CD4-positive, alpha-beta T cell (primary cell): Measurements from ENCODE around the gene GADL1. TPM values are rescaled to one million over a fixed set of nuclear protein-coding genes. Genes with fewer than 3 reads are reported as not detected.

Experiments used
- ATAC-seq: fragments of 200-7000 bp; cut with Tn5 transposase; one replicate; pipeline ENCODE4 v1.10.0; 2022; ENCODE audit warnings: mild to moderate bottlenecking; ENCODE audit not compliant: poor library complexity
- CTCF ChIA-PET: fragments of 350-600 bp; sonication (Branson Sonifier 250); formaldehyde crosslinking; loops from one replicate; lab custom pipeline; 2021; ENCODE audit warnings: antibody characterized with exemption, inconsistent platforms; lab: Charles Lee
- POLR2A ChIA-PET: fragments of 350-600 bp; sonication (Branson Sonifier 250); formaldehyde crosslinking; loops from one replicate; lab custom pipeline; 2021; ENCODE audit warnings: antibody characterized with exemption, inconsistent platforms; lab: Charles Lee
- DNase-seq, 14 experiments: peaks; one replicate each; pipeline ENCODE4 v3.0.0-alpha.2; 2013 to 2020; ENCODE audit warnings: mixed read lengths in 2 of 14
- H3K27ac ChIP-seq, 2 donors: one replicate each; pipeline versions ENCODE4 v1.5.1 to v1.7.0; 2013; ENCODE audit warnings: low read length in 2 of 2, low read depth in 1 of 2, mild to moderate bottlenecking in 1 of 2
- H3K27me3 ChIP-seq, 2 experiments: 1 replicate in 1 of 2; 2 replicates in 1 of 2; pipeline versions ENCODE4 v1.6.1 to v1.7.0; 2013; ENCODE audit warnings: low read length in 2 of 2, control low read depth in 1 of 2, mild to moderate bottlenecking in 1 of 2, moderate library complexity in 1 of 2; ENCODE audit not compliant: insufficient read depth in 2 of 2, control insufficient read depth in 1 of 2
- H3K36me3 ChIP-seq: one replicate; pipeline ENCODE4 v1.6.1; 2013; ENCODE audit warnings: low read length, control low read depth; ENCODE audit not compliant: insufficient read depth
- H3K4me1 ChIP-seq: one replicate; pipeline ENCODE4 v1.6.1; 2013; ENCODE audit warnings: low read length, control low read depth; ENCODE audit not compliant: insufficient read depth
- H3K4me3 ChIP-seq: one replicate; pipeline ENCODE4 v1.5.1; 2013; ENCODE audit warnings: mild to moderate bottlenecking, low read length, moderate library complexity
- H3K9me3 ChIP-seq, 2 experiments: 1 replicate in 1 of 2; 2 replicates in 1 of 2; pipeline versions ENCODE4 v1.6.1 to v1.7.0; 2013; ENCODE audit warnings: low read length in 2 of 2, mild to moderate bottlenecking in 2 of 2, control low read depth in 1 of 2, moderate library complexity in 1 of 2; ENCODE audit not compliant: control insufficient read depth in 1 of 2, insufficient read depth in 1 of 2
- H3K27ac Mint-ChIP-seq: one replicate; pipeline ENCODE4 v1.8.0; 2020; ENCODE audit warnings: mixed read lengths
- H3K27me3 Mint-ChIP-seq: one replicate; pipeline ENCODE4 v1.8.0; 2021; ENCODE audit warnings: mixed read lengths
- H3K36me3 Mint-ChIP-seq: one replicate; pipeline ENCODE4 v1.8.0; 2021; ENCODE audit warnings: low read depth, mixed read lengths
- H3K4me1 Mint-ChIP-seq: one replicate; pipeline ENCODE4 v1.8.0; 2021; ENCODE audit warnings: low read depth, mixed read lengths
- H3K4me3 Mint-ChIP-seq: one replicate; pipeline ENCODE4 v1.8.0; 2020; ENCODE audit warnings: mild to moderate bottlenecking, mixed read lengths
- H3K9me3 Mint-ChIP-seq: one replicate; pipeline ENCODE4 v1.8.0; 2020; ENCODE audit warnings: mixed read lengths
- CTCF ChIP-seq: fragments of 200-600 bp; IDR thresholded peaks from one replicate; pipeline ENCODE4 v1.8.0; 2022; ENCODE audit warnings: antibody characterized with exemption, mild to moderate bottlenecking
- intact Hi-C, 2 experiments: fragments of 100-400 bp; cut with DNase I in 1 of 2; cut with micrococcal nuclease in 1 of 2; formaldehyde crosslinking; loops; one replicate each; pipeline versions ENCODE4 v1.15.1 to v1.9.0; 2023 to 2025; cut with DNase I, micrococcal nuclease
- total RNA-seq, 174 experiments: library from RNA in 2 of 174; stranded (reverse) in 2 of 174; gene quantifications; one replicate each; pipeline ENCODE4 v1.2.3 and lab custom pipeline; 2021 to 2026

Gene GADL1
- total RNA-seq, 2 experiments from 2014 or later: not detected

DNA sequence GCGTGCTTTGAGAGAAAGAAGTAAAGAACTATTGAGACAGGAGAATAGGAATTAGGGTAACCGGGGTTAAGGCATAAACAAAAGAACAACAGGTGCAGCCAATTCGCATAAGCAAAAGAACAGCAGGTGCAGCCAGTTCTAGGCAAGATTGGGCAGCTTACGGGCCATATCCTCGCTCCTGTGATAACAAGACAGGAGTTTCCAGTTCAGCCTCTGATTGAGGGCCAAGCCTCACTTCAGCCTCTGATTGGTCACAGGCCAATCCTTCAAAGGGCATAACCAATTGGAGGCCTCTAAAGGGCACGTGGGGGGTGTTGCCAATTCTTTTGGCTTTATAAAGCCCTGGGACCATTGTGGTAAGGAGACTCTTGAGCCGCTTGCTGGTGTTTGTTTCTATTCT is 143.5 kb downstream of the GADL1 start:
- Mint-ChIP-seq H3K36me3 (no peaks in the 10 kb centered on the region), H3K27ac (no peak overlapping the region), H3K4me1 (peaks cover 13% of the 10 kb centered on the region), H3K27me3 (no peaks in the 10 kb centered on the region), H3K4me3 (no peak overlapping the region), H3K9me3 (no peaks in the 10 kb centered on the region)
- ATAC-seq (no peak), DNase-seq (no peak)
- Histone ChIP-seq H3K4me3 (no peak overlapping the region), H3K27ac (no peak overlapping the region), H3K27me3 (no peaks in the 10 kb centered on the region), H3K9me3 (no peaks in the 10 kb centered on the region), H3K4me1 (no peaks in the 10 kb centered on the region), H3K36me3 (no peaks in the 10 kb centered on the region)
- TF ChIP-seq CTCF: no peak
- ChIA-PET POLR2A (interaction anchor here (0.6 to 2.2 kb wide), 2 partner anchors 57 to 556 kb away, joined by 3 to 5 read pairs; no protein-coding TSS in a partner anchor), CTCF (interaction anchor here (2.0 to 3.3 kb wide), 2 partner anchors 637 to 708 kb away, joined by 5 to 15 read pairs; no protein-coding TSS in a partner anchor)
- intact Hi-C loops: loop anchor here (1.0 to 5.0 kb wide), 7 partner anchors 549 to 738 kb away; no protein-coding TSS in a partner anchor

DNA sequence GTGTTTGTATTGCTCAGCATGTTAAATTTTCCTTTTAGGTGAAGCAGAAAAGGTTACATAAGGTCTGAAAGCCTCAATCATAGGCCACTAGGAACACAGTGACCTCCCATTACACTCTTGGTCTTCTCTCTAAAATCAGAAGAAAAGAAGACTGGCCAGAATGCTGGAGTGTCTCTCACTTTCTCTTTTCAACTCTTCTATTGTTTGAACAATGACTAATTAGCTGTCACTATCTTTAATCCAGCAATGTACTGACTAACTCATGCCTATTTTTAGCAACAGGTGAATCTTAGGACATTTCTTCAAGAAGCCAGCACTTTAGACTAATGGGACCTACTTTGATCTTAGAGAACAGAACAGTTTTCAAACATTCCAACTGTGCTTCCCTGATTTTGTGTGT is 145.2 kb downstream of the GADL1 start:
- Mint-ChIP-seq H3K36me3 (no peaks in the 10 kb centered on the region), H3K27ac (no peak overlapping the region), H3K9me3 (no peaks in the 10 kb centered on the region), H3K4me3 (no peak overlapping the region), H3K27me3 (no peaks in the 10 kb centered on the region), H3K4me1 (peaks cover 13% of the 10 kb centered on the region)
- TF ChIP-seq CTCF: no peak
- ChIA-PET CTCF (interaction anchor here (3.3 kb wide), 1 partner anchor 707 kb away, joined by 15 read pairs; no protein-coding TSS in a partner anchor), POLR2A (no interaction called here)
- intact Hi-C loops: no loop called here
- no peaks in the 10 kb centered on the region for H3K4me1 ChIP-seq
- H3K27me3 ChIP-seq: no peaks in the 10 kb centered on the region
- H3K27ac ChIP-seq: no peak overlapping the region
- DNase-seq: no peak
- no peak for ATAC-seq
- H3K4me3 ChIP-seq: no peak overlapping the region
- no peaks in the 10 kb centered on the region for H3K36me3 ChIP-seq
- H3K9me3 ChIP-seq: no peaks in the 10 kb centered on the region

GRCh38 chr3:30747771-30748281 is 146.6 kb downstream of the GADL1 start:
- Histone ChIP-seq H3K4me3 (no peak overlapping the region), H3K36me3 (no peaks in the 10 kb centered on the region), H3K9me3 (no peaks in the 10 kb centered on the region), H3K4me1 (no peaks in the 10 kb centered on the region), H3K27me3 (no peaks in the 10 kb centered on the region), H3K27ac (no peak overlapping the region)
- Mint-ChIP-seq H3K36me3 (no peaks in the 10 kb centered on the region), H3K4me1 (peaks cover 27% of the 10 kb centered on the region), H3K9me3 (no peaks in the 10 kb centered on the region), H3K27ac (no peak overlapping the region), H3K4me3 (no peak overlapping the region), H3K27me3 (no peaks in the 10 kb centered on the region)
- DNase-seq (no peak), ATAC-seq (no peak)
- peak; percentile 42 for TF ChIP-seq CTCF
- CTCF ChIA-PET: no interaction called here
- intact Hi-C loops: no loop called here
- POLR2A ChIA-PET: no interaction called here
